Lower leg skin (tissue), 4 donors: ENCODE measurements around the gene VAMP5. TPM values are rescaled to one million over a fixed set of nuclear protein-coding genes. Genes with fewer than 3 reads are reported as not detected.

Source experiments
- DNase-seq, 2 donors: peaks; one replicate each; pipeline ENCODE4 v3.0.0-alpha.2; 2019; ENCODE audit warnings: low spot score in 2 of 2
- H3K4me3 ChIP-seq: fragments of 200-600 bp; sonication (generic); 2 replicates; pipeline ENCODE4 v1.5.1; 2017; ENCODE audit warnings: mild to moderate bottlenecking, low read depth; ENCODE audit not compliant: poor library complexity, severe bottlenecking
- POLR2A ChIP-seq, 2 donors: fragments of 450-650 bp; IDR thresholded peaks; one replicate each; pipeline ENCODE4 v1.6.1; 2016 to 2017; ENCODE audit warnings: antibody characterized with exemption in 2 of 2, mild to moderate bottlenecking in 1 of 2, moderate library complexity in 1 of 2
- WGBS, 2 donors: methylation state at CpG; one replicate each; pipeline ENCODE4 v1.1.5; 2018; 5-methylcytosine and 5-hydroxymethylcytosine counted together
- intact Hi-C: fragments of 100-400 bp; cut with DNase I; formaldehyde crosslinking; loops from one replicate; pipeline ENCODE4 v1.15.0; 2023; ENCODE audit warnings: low total_unique reads
- total RNA-seq, 4 donors: library from RNA; depleted of rRNA; stranded (reverse); fragments of >200 nt; gene quantifications; one replicate each; pipeline ENCODE4 v1.1.0, GENCODE V29; 2016
- TF ChIP-seq, protein P1 (sequence below), 3 donors: fragments of 450-650 bp; IDR thresholded peaks; one replicate each; pipeline ENCODE4 v1.5.1; 2016; ENCODE audit warnings: antibody characterized with exemption in 3 of 3, mild to moderate bottlenecking in 3 of 3, moderate library complexity in 2 of 3

VAMP5 gene
- total RNA-seq, 4 donors from 2014 or later: 10.1 to 35.6 (median 14.0) TPM

DNA sequence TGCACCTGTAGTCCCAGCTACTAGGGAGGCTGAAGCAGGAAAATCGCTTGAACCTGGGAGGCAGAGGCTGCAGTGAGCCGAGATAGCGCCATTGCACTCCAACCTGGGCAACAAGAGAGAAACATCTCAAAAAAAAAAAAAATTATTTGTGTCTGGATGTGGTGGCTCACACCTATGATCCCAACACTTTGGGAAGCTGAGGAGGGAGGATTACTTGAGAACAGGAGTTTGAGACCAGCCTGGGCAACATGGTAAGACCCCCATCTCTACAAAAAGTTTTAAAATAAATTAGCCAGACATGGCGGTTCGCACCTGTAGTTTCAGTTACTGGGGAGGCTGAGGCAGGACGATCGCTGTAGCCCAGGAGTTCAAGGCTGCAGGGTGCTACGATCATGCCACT, 8.5 kb upstream of the VAMP5 start:
- WGBS, 2 donors: 93 to 94% methylated on average over 8 of the region's 8 CpGs
- no peak for DNase-seq
- H3K4me3 ChIP-seq: no peak overlapping the region
- TF ChIP-seq POLR2A (IDR thresholded peaks at IDR 0.05): no peak
- TF ChIP-seq, protein P1, sequence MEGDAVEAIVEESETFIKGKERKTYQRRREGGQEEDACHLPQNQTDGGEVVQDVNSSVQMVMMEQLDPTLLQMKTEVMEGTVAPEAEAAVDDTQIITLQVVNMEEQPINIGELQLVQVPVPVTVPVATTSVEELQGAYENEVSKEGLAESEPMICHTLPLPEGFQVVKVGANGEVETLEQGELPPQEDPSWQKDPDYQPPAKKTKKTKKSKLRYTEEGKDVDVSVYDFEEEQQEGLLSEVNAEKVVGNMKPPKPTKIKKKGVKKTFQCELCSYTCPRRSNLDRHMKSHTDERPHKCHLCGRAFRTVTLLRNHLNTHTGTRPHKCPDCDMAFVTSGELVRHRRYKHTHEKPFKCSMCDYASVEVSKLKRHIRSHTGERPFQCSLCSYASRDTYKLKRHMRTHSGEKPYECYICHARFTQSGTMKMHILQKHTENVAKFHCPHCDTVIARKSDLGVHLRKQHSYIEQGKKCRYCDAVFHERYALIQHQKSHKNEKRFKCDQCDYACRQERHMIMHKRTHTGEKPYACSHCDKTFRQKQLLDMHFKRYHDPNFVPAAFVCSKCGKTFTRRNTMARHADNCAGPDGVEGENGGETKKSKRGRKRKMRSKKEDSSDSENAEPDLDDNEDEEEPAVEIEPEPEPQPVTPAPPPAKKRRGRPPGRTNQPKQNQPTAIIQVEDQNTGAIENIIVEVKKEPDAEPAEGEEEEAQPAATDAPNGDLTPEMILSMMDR (IDR thresholded peaks at IDR 0.05): no peak
- intact Hi-C loops: no loop called here

DNA sequence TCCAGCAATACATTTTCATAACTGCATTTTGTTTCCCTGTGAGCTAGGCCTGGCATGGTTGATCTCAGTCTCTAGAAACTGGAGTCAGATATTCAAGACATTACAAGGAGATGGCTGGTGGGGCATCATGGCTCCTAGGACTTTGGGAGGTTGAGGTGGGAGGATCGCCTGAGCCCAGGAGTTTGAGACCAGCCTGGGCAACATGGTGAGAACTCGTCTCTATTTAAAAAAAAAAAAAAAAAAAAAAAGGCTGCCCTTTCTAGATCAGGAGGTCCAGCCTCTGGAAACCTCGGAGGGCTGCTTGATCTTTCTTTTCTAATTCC, 7.2 kb upstream of the VAMP5 start:
- 44 to 49% methylated on average over 3 of the region's 3 CpGs for WGBS, 2 donors
- TF ChIP-seq, protein P1 (IDR thresholded peaks at IDR 0.05): no peak
- TF ChIP-seq POLR2A (IDR thresholded peaks at IDR 0.05): no peak
- intact Hi-C loops: no loop called here
- DNase-seq: no peak
- H3K4me3 ChIP-seq: no peak overlapping the region

DNA sequence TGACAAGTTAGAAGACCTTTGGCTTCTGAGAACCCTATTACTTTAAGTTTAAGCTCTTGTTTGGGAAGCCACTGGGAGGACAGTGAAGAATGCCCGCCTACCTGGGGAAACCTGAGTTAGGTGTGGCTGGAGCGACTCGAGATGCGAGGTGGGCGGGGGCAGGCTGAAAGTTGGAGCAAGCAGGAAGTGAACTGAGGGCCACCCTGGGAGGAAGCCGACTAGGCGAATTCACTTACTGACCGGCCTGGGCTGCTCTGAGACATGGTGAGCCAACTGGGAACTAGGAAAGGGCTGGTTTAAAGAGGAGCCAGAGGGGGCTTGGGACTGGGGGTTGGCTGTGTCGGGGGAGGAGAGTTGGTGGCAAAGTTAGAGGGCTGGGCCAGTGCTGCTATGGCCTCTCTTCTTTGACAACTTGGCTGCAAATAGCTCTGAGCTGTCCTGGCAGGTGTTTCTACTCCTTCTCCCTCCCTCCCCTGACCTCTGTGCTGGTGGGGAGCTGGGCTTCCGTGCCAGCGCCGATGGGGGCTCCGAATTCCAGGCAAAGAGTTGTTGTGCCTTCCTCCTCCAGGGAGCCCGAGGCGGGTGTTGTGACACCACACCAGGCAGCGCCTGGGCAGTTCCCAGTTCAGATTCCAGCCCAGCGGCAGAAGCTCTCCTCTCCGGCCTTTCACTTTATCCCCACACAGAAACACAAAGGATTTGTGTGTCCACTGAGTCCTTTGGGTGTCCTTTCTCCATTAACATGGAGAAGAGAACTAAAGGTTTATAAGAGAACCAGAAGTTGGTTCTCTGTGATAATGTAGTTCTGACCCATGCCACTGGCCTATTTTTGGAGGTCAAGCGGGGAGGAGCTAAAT, 6.6 kb upstream of the VAMP5 start, which contains the start of gene VAMP8:
Gene VAMP8 (plus strand): TSS at position 201 of the 857 bp plus-strand sequence. CDS start 61 bp downstream, at position 262.
- 24 to 25% methylated on average over 19 of the region's 19 CpGs for WGBS, 2 donors
- intact Hi-C loops: no loop called here
- TF ChIP-seq POLR2A (IDR thresholded peaks at IDR 0.05): no peak
- TF ChIP-seq, protein P1 (IDR thresholded peaks at IDR 0.05): no peak
- peak; percentile 77 to 93 for DNase-seq
- peak within 1 kb of the TSS; percentile 24 for H3K4me3 ChIP-seq

DNA sequence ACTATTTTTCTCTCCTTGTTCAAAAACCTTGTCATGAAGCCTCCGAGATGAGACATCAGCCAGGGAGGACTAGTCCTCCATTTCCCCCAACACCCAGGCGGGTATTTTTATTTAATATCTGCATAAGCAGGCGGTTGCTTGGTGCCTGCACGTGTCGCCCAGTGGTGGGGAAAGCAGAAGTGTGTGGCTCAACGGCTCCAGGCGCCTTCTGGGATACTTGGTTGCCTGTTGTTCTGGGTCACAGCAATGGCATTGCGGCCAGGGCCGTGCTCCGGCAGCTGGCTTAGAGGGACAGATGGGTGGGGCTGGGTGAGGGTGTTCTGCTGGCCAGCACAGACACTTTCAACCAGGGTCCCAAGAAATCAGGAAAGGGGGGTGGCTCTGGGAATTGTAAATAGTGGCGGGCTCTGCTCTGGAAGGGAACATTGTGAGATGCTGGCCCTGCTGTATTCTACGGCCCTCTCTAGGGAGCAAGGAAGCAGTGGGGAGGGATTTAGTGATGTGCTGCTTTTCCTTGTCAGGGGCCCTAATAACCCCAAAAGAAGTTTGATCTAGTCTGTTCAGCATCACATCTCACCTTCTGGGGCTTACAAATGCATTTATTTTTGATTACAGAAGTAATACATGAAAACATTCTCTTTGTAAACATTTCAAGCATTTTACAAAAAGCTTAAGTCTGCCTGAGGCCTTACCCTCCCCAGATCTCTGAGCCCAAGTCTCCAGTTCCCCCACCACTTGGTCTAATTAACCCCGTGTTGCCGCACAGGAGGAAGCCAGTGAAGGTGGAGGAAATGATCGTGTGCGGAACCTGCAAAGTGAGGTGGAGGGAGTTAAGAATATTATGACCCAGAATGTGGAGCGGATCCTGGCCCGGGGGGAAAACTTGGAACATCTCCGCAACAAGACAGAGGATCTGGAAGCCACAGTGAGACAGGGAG, 5.7 kb upstream of the VAMP5 start:
- no peak overlapping the region for H3K4me3 ChIP-seq
- intact Hi-C loops: no loop called here
- TF ChIP-seq, protein P1 (IDR thresholded peaks at IDR 0.05): no peak
- no peak for TF ChIP-seq POLR2A (IDR thresholded peaks at IDR 0.05)
- peak; percentile 50 to 91 for DNase-seq
- 20 to 26% methylated on average over 19 of the region's 19 CpGs for WGBS, 2 donors

DNA sequence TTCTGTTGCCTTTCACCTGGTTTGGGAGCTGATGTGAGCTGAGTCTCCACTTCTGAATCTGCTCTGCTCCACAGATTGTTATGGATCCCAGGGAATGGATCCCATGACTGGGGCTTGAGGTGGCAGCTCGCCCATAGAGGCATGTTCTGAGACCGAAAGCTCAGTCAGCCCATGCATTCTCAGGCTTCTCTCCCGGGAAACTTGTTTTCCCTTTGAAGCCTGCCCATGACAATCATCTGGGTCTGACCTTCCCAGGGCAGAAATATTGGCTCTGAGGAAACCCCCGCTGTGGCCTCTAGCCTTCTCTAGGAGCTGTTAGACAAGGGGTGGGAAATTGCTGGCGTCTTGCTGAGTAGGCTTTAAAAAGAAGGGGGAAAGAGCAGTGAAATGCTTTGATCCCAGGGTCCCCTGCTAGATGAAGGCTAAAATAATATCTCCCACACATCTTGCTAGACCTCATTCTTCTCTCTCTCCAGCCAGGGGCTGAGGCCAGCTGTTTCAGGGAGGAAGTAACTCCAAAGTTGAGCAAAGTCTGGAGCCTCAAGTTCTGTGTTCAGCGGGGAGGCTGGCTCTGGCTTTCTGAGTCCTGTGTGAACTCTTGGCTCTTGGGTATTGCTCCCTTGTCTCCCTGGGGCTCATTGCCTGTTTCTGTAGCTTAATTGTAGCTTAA, 4.8 kb upstream of the VAMP5 start:
- DNase-seq: no peak
- H3K4me3 ChIP-seq: no peak overlapping the region
- no peak for TF ChIP-seq POLR2A (IDR thresholded peaks at IDR 0.05)
- TF ChIP-seq, protein P1 (IDR thresholded peaks at IDR 0.05): no peak
- WGBS, 2 donors: 30 to 32% methylated on average over 6 of the region's 6 CpGs
- intact Hi-C loops: no loop called here
